H1 (cell line): ENCODE results near the gene GLCE. TPM values are rescaled to one million over a fixed set of nuclear protein-coding genes. Genes with fewer than 3 reads are reported as not detected.

Source experiments
- CTCF ChIA-PET: fragments of 300-600 bp; sonication (Branson Sonifier 250); formaldehyde crosslinking; loops from one replicate; lab custom pipeline; 2021; ENCODE audit not compliant: partially characterized antibody; lab: Charles Lee
- POLR2A ChIA-PET: fragments of 300-600 bp; sonication (Branson Sonifier 250); formaldehyde crosslinking; loops from one replicate; lab custom pipeline; 2021; ENCODE audit warnings: inconsistent platforms; ENCODE audit not compliant: partially characterized antibody; lab: Charles Lee
- DNase-seq, 2 experiments: peaks; one replicate each; pipeline versions ENCODE4 v3.0.0 to v3.0.0-alpha.2; 2010 to 2022; ENCODE audit warnings: low spot score in 2 of 2, low read depth in 1 of 2, mixed read lengths in 1 of 2
- FAIRE-seq: peaks from 2 replicates; lab custom pipeline; 2011; peaks lifted over from hg19 to GRCh38; lab: Jason Lieb, UNC
- H2AFZ ChIP-seq: 2 replicates; pipeline ENCODE4 v1.8.1; 2012; ENCODE audit warnings: low read length, inconsistent platforms
- H2AK5ac ChIP-seq: 2 replicates; pipeline ENCODE4 v1.6.1; 2013; ENCODE audit warnings: low read depth, low read length
- H2BK120ac ChIP-seq: replicated peaks from 2 replicates; pipeline ENCODE3; 2013; ENCODE audit warnings: low read depth, low read length, inconsistent platforms
- H2BK12ac ChIP-seq: 2 replicates; pipeline ENCODE4 v1.6.1; 2013; ENCODE audit warnings: low read depth, low read length
- H2BK15ac ChIP-seq: 2 replicates; pipeline ENCODE4 v1.6.1; 2013; ENCODE audit warnings: low read length
- H2BK20ac ChIP-seq: 2 replicates; pipeline ENCODE4 v1.6.1; 2013; ENCODE audit warnings: low read length
- H2BK5ac ChIP-seq: 2 replicates; pipeline ENCODE4 v1.6.1; 2013; ENCODE audit warnings: low read depth, low read length
- H3K14ac ChIP-seq: 2 replicates; pipeline ENCODE4 v1.6.1; 2013; ENCODE audit warnings: inconsistent platforms; ENCODE audit not compliant: insufficient read length
- H3K18ac ChIP-seq: 2 replicates; pipeline ENCODE4 v1.6.1; 2013; ENCODE audit warnings: low read length; ENCODE audit errors: extremely low read depth
- H3K23ac ChIP-seq: 2 replicates; pipeline ENCODE4 v1.6.1; 2013; ENCODE audit warnings: inconsistent platforms; ENCODE audit not compliant: insufficient read length
- H3K23me2 ChIP-seq: 2 replicates; pipeline ENCODE4 v1.6.1; 2013; ENCODE audit warnings: low read depth, low read length
- H3K27ac ChIP-seq: 2 replicates; pipeline ENCODE4 v1.6.1; 2011; ENCODE audit warnings: low read depth, low read length, inconsistent platforms
- H3K27me3 ChIP-seq, 4 experiments: replicated peaks in 1 of 4; 1 replicate in 1 of 4; 2 replicates in 3 of 4; pipeline versions ENCODE4 v1.6.1 to v1.8.1; 2011 to 2013; ENCODE audit warnings: low read length in 3 of 4, mild to moderate bottlenecking in 3 of 4, inconsistent platforms in 2 of 4, mixed read lengths in 2 of 4, moderate library complexity in 1 of 4; ENCODE audit not compliant: control insufficient read depth in 3 of 4, insufficient read depth in 3 of 4; ENCODE audit errors: extremely low read depth in 1 of 4
- H3K36me3 ChIP-seq, 4 experiments: 2 replicates each; pipeline versions ENCODE4 v1.6.1 to v1.8.1; 2011 to 2013; ENCODE audit warnings: mild to moderate bottlenecking in 4 of 4, low read length in 3 of 4, moderate library complexity in 2 of 4, control low read depth in 1 of 4, inconsistent platforms in 1 of 4; ENCODE audit not compliant: insufficient read depth in 4 of 4, control insufficient read depth in 2 of 4
- H3K4ac ChIP-seq: replicated peaks from 2 replicates; pipeline ENCODE3; 2013; ENCODE audit warnings: low read length, low read depth, mixed read lengths, inconsistent platforms; ENCODE audit not compliant: insufficient read length
- H3K4me1 ChIP-seq, 4 experiments: replicated peaks in 1 of 4; 1 replicate in 1 of 4; 2 replicates in 3 of 4; pipeline versions ENCODE4 v1.6.1 to v1.8.1; 2011 to 2013; ENCODE audit warnings: low read length in 3 of 4, inconsistent platforms in 2 of 4, mixed read lengths in 1 of 4; ENCODE audit not compliant: insufficient read depth in 4 of 4, control insufficient read depth in 3 of 4
- H3K4me2 ChIP-seq, 2 experiments: 2 replicates each; pipeline versions ENCODE4 v1.6.1 to v1.8.1; 2011 to 2013; ENCODE audit warnings: low read depth in 2 of 2, low read length in 2 of 2, control low read depth in 1 of 2, inconsistent platforms in 1 of 2, mild to moderate bottlenecking in 1 of 2; ENCODE audit not compliant: insufficient read depth in 1 of 2
- H3K4me3 ChIP-seq, 4 experiments: fragments of 200-600, 300-600 bp in 1 of 4; sonication (generic), shearing (Covaris generic), sonication (Bioruptor Twin) in 1 of 4; 2 replicates each; pipeline versions ENCODE4 v1.5.1 to v1.8.1; 2011 to 2016; ENCODE audit warnings: low read length in 4 of 4, low read depth in 3 of 4, control low read depth in 2 of 4, inconsistent platforms in 2 of 4, mild to moderate bottlenecking in 2 of 4, mixed read lengths in 1 of 4, moderate library complexity in 1 of 4; ENCODE audit not compliant: insufficient read depth in 2 of 4; ENCODE audit errors: extremely low read depth in 1 of 4
- H3K56ac ChIP-seq: replicated peaks from 2 replicates; pipeline ENCODE3; 2013; ENCODE audit warnings: low read depth, mild to moderate bottlenecking, mixed read lengths, low read length, inconsistent platforms; ENCODE audit not compliant: insufficient read length
- H3K79me1 ChIP-seq: 2 replicates; pipeline ENCODE4 v1.6.1; 2013; ENCODE audit warnings: low read depth, low read length, control low read depth
- H3K79me2 ChIP-seq, 2 experiments: 2 replicates each; pipeline versions ENCODE4 v1.6.1 to v1.8.1; 2012 to 2013; ENCODE audit warnings: low read length in 2 of 2, mild to moderate bottlenecking in 2 of 2, inconsistent platforms in 1 of 2; ENCODE audit not compliant: insufficient read depth in 2 of 2, control insufficient read depth in 1 of 2
- H3K9ac ChIP-seq, 4 experiments: replicated peaks in 1 of 4; 1 replicate in 1 of 4; 2 replicates in 3 of 4; pipeline versions ENCODE4 v1.6.1 to v1.8.1; 2011 to 2013; ENCODE audit warnings: low read depth in 3 of 4, low read length in 3 of 4, control low read depth in 2 of 4, mild to moderate bottlenecking in 2 of 4, moderate library complexity in 2 of 4, inconsistent platforms in 1 of 4; ENCODE audit errors: extremely low read depth in 1 of 4
- H3K9me3 ChIP-seq, 2 experiments: 2 replicates each; pipeline versions ENCODE4 v1.6.1 to v1.8.1; 2012 to 2013; ENCODE audit warnings: mild to moderate bottlenecking in 2 of 2, moderate library complexity in 2 of 2, control low read depth in 1 of 2, inconsistent platforms in 1 of 2, low read depth in 1 of 2, low read length in 1 of 2, mixed read lengths in 1 of 2; ENCODE audit not compliant: insufficient read depth in 2 of 2
- H4K20me1 ChIP-seq, 2 experiments: replicated peaks in 1 of 2; 2 replicates each; pipeline versions ENCODE3 to v1.8.1; 2011 to 2013; ENCODE audit warnings: inconsistent platforms in 2 of 2, low read length in 2 of 2, mild to moderate bottlenecking in 1 of 2; ENCODE audit not compliant: insufficient read depth in 2 of 2, control insufficient read depth in 1 of 2
- H4K5ac ChIP-seq: 2 replicates; pipeline ENCODE4 v1.6.1; 2013; ENCODE audit warnings: low read length, low read depth, mixed read lengths, inconsistent platforms; ENCODE audit not compliant: insufficient read length
- H4K8ac ChIP-seq: 2 replicates; pipeline ENCODE4 v1.8.0; 2013; ENCODE audit warnings: mild to moderate bottlenecking, moderate library complexity, low read length, inconsistent platforms; ENCODE audit not compliant: insufficient read depth; ENCODE audit errors: extremely low read depth
- H4K91ac ChIP-seq: replicated peaks from 2 replicates; pipeline ENCODE3; 2013; ENCODE audit warnings: low read length, mixed read lengths, inconsistent platforms; ENCODE audit not compliant: insufficient read length
- CHD2 ChIP-seq: IDR thresholded peaks from 2 replicates; pipeline ENCODE4 v1.6.1; 2012; ENCODE audit warnings: low read length, improper control_type of control experiment
- CREB1 ChIP-seq: IDR thresholded peaks from 2 replicates; pipeline ENCODE4 v1.6.1; 2012; ENCODE audit warnings: inconsistent platforms
- E2F6 ChIP-seq: IDR thresholded peaks from 2 replicates; pipeline ENCODE4 v1.6.1; 2012; ENCODE audit warnings: inconsistent platforms
- EP300 ChIP-seq, 2 experiments: IDR thresholded peaks; 1 replicate in 1 of 2; 2 replicates in 1 of 2; pipeline ENCODE4 v1.6.1; 2011 to 2012; ENCODE audit warnings: low read depth in 2 of 2, low read length in 2 of 2, mild to moderate bottlenecking in 2 of 2, borderline replicate concordance in 1 of 2, inconsistent platforms in 1 of 2, moderate library complexity in 1 of 2
- FOSL1 ChIP-seq: IDR thresholded peaks from 2 replicates; pipeline ENCODE4 v1.6.1; 2011; ENCODE audit warnings: mild to moderate bottlenecking, low read depth, low read length, moderate library complexity; ENCODE audit not compliant: insufficient read depth
- GABPA ChIP-seq: IDR thresholded peaks from 2 replicates; pipeline ENCODE4 v1.6.1; 2011; ENCODE audit warnings: mild to moderate bottlenecking, low read length, moderate library complexity, borderline replicate concordance; ENCODE audit not compliant: insufficient read depth
- JUN ChIP-seq: IDR thresholded peaks from 2 replicates; pipeline ENCODE4 v1.6.1; 2011; ENCODE audit warnings: low read depth, mild to moderate bottlenecking, improper control_type of control experiment, low read length
- KDM5A ChIP-seq: fragments of 200-600 bp; IDR thresholded peaks from 2 replicates; pipeline ENCODE4 v1.7.1; 2012; ENCODE audit warnings: mild to moderate bottlenecking, low read length, inconsistent platforms, mixed read lengths
- MAFK ChIP-seq: IDR thresholded peaks from 2 replicates; pipeline ENCODE4 v1.6.1; 2012; ENCODE audit warnings: low read depth, mild to moderate bottlenecking, improper control_type of control experiment, low read length
- POLR2AphosphoS5 ChIP-seq: IDR thresholded peaks from 2 replicates; pipeline ENCODE4 v1.6.1; 2011; ENCODE audit warnings: low read depth, low read length
- SP2 ChIP-seq: IDR thresholded peaks from 2 replicates; pipeline ENCODE4 v1.6.1; 2012; ENCODE audit warnings: mild to moderate bottlenecking, low read length, inconsistent platforms
- TAF1 ChIP-seq: IDR thresholded peaks from 2 replicates; pipeline ENCODE4 v1.6.1; 2011; ENCODE audit warnings: mild to moderate bottlenecking, low read depth, low read length
- TBP ChIP-seq: IDR thresholded peaks from 2 replicates; pipeline ENCODE4 v1.6.1; 2011; ENCODE audit warnings: low read depth, low read length, improper control_type of control experiment
- TEAD4 ChIP-seq: IDR thresholded peaks from 2 replicates; pipeline ENCODE4 v1.6.1; 2012; ENCODE audit warnings: low read depth, low read length, inconsistent platforms, mixed read lengths
- WGBS, 2 experiments: shearing (Covaris generic) in 1 of 2; methylation state at CpG; one replicate each; pipeline versions ENCODE4 v1.1.6 to v1.1.7; 2013 to 2015; ENCODE audit warnings: low lambda C conversion rate in 2 of 2, mixed read lengths in 2 of 2, inconsistent platforms in 1 of 2, low coverage in 1 of 2, missing lambda C conversion rate in 1 of 2; ENCODE audit not compliant: insufficient replicate concordance in 2 of 2, insufficient coverage in 1 of 2, insufficient read length in 1 of 2; ENCODE audit errors: extremely low coverage in 1 of 2, missing lambda C conversion rate in 1 of 2; 5-methylcytosine and 5-hydroxymethylcytosine counted together
- polyA plus RNA-seq, 7 experiments: library from polyadenylated mRNA; depleted of rRNA in 3 of 7; stranded (reverse) in 5 of 7; unstranded in 2 of 7; fragments of >200 nt in 5 of 7; fragments of 200-250 nt in 2 of 7; gene quantifications; 1 replicate in 5 of 7; 2 replicates in 1 of 7; 4 replicates in 1 of 7; pipeline versions ENCODE4 v1.2.1 to v1.2.3, GENCODE V29; 2011 to 2013; ENCODE audit warnings: missing spikeins in 2 of 7, mixed read lengths in 2 of 7
- total RNA-seq: library from RNA; stranded (reverse); fragmentation: NEBNext Ultra II Directional; extraction: Animal tissue kit (Norgen Biotek cat#: 25700); gene quantifications from 2 replicates; pipeline ENCODE4 v1.2.1, GENCODE V29; 2021

Gene GLCE
- total and polyA plus RNA-seq, 2 of the 8 experiments (the other 6 are each of a cell fraction or from before 2014, with no cell fraction given) = 17.1 to 22.7 TPM

- Histone ChIP-seq H3K36me3 (no peaks in the 10 kb centered on the region; a peak in 1 of 8 replicates), H3K4me1 (no peaks in the 10 kb centered on the region), H2AK5ac (no peak overlapping the region), H3K23ac (no peak overlapping the region), H3K9me3 (no peaks in the 10 kb centered on the region), H3K4me3 (no peak overlapping the region), H4K5ac (no peak overlapping the region), H3K9ac (no peak overlapping the region), H3K4ac (no peak overlapping the region), H2BK20ac (no peak overlapping the region), H3K56ac (no peak overlapping the region), H2BK15ac (no peak overlapping the region), H4K91ac (no peak overlapping the region), H4K20me1 (no peaks in the 10 kb centered on the region), H3K14ac (no peak overlapping the region), H3K79me2 (no peaks in the 10 kb centered on the region), H2BK120ac (no peak overlapping the region), H3K4me2 (no peak overlapping the region), H4K8ac (no peak overlapping the region), H2BK12ac (no peak overlapping the region), H3K27ac (no peak overlapping the region), H3K18ac (no peak overlapping the region), H3K79me1 (no peaks in the 10 kb centered on the region), H2BK5ac (no peak overlapping the region), H2AFZ (no peak overlapping the region), H3K23me2 (no peaks in the 10 kb centered on the region), H3K27me3 (no peaks in the 10 kb centered on the region; a peak in 1 of 7 replicates)
- no peak for DNase-seq
- FAIRE-seq = no peak
- POLR2A ChIA-PET = no interaction called here
- CTCF ChIA-PET = interaction anchor here (1.2 to 2.0 kb wide), 2 partner anchors 12 kb away, joined by 6 to 7 read pairs; no protein-coding TSS in a partner anchor
- 98% methylated on average over 2 of the region's 2 CpGs; no CpG with 5 or more reads in 1 of the 2 experiments for WGBS, 2 experiments
- TF ChIP-seq TBP (no peak), CHD2 (no peak), KDM5A (no peak), E2F6 (no peak), JUN (no peak), GABPA (no peak), CREB1 (no peak), SP2 (no peak), POLR2AphosphoS5 (no peak), MAFK (no peak), TAF1 (no peak), TEAD4 (no peak), FOSL1 (no peak), EP300 (IDR thresholded peaks at IDR 0.05; ENCODE audit: borderline replicate concordance in 1 of 2, low read depth in 2 of 2, low read length in 2 of 2) (no peak)
Measured at GRCh38 chr15:69153046-69153445, 7.4 kb upstream of the GLCE start.
